Measurements from ENCODE around the gene TACO1.

DNA sequence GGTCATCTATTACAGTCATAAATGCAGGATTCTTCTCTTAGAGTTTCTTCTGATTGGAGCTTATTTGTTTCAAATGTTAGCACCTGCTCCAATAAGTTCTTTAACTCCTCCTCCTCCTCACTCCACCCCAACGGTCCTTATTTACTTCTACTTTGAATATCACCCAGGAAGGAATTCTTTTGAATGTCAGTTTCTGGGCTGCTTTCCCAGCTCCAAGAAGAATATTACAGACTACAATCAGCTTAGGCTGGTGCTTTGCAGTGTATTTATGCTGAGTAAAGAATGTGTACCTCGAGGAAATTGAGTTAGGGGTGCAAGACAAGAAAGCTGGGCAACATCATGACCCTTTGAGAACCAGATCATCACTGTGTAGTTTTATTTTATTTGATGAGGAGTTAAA, 52.4 kb downstream of the TACO1 start:
- TF ChIP-seq, protein P1, sequence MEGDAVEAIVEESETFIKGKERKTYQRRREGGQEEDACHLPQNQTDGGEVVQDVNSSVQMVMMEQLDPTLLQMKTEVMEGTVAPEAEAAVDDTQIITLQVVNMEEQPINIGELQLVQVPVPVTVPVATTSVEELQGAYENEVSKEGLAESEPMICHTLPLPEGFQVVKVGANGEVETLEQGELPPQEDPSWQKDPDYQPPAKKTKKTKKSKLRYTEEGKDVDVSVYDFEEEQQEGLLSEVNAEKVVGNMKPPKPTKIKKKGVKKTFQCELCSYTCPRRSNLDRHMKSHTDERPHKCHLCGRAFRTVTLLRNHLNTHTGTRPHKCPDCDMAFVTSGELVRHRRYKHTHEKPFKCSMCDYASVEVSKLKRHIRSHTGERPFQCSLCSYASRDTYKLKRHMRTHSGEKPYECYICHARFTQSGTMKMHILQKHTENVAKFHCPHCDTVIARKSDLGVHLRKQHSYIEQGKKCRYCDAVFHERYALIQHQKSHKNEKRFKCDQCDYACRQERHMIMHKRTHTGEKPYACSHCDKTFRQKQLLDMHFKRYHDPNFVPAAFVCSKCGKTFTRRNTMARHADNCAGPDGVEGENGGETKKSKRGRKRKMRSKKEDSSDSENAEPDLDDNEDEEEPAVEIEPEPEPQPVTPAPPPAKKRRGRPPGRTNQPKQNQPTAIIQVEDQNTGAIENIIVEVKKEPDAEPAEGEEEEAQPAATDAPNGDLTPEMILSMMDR (optimal IDR thresholded peaks at IDR 0.05 in 1 of 3, IDR thresholded peaks at IDR 0.05 in 1 of 3, conservative IDR thresholded peaks at IDR 0.05 in 1 of 3; ENCODE audit: extremely low read depth in 1 of 3, insufficient read depth in 2 of 3, low read length in 3 of 3): no peak
- TF ChIP-seq EZH2 (IDR thresholded peaks at IDR 0.05; ENCODE audit: low read length): no peak

Measured in keratinocyte (primary cell).